GM21619 (cell line): Measurements from ENCODE around the gene MED22.
A peak's percentile ranks its signal among the peaks of the same experiment; 100 is the strongest.
"Not testable (repeated sequence)": the region's sequence is repeated elsewhere in the genome, so short reads cannot be mapped to it uniquely, and the experiment has no call there.

Source experiments
- ATAC-seq: cut with Tn5 transposase; IDR thresholded peaks from one replicate; pipeline ENCODE4 v1.9.1; 2021; ENCODE audit not compliant: unreplicated experiment

MED22 gene

DNA sequence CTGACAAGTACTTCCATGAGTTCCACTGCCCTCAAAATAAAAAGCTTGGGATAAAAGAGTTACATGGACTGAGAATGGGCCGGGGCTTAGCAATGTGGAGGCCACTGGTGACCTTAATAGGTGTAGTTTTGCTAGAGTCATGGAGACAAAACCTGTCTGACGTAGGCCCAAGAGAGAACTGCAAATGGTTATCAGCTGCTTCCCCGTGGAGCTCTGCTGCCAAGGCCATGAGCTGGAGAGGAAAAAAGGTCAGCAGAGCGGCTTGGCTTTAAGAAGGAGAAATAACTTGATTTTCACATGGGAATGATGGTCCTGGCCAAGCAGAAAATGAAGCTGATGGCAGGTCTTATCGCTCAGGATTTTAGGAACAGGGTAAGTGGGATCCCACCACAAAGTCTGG lies 8.3 kb downstream of the MED22 start:
- ATAC-seq = no peak

DNA sequence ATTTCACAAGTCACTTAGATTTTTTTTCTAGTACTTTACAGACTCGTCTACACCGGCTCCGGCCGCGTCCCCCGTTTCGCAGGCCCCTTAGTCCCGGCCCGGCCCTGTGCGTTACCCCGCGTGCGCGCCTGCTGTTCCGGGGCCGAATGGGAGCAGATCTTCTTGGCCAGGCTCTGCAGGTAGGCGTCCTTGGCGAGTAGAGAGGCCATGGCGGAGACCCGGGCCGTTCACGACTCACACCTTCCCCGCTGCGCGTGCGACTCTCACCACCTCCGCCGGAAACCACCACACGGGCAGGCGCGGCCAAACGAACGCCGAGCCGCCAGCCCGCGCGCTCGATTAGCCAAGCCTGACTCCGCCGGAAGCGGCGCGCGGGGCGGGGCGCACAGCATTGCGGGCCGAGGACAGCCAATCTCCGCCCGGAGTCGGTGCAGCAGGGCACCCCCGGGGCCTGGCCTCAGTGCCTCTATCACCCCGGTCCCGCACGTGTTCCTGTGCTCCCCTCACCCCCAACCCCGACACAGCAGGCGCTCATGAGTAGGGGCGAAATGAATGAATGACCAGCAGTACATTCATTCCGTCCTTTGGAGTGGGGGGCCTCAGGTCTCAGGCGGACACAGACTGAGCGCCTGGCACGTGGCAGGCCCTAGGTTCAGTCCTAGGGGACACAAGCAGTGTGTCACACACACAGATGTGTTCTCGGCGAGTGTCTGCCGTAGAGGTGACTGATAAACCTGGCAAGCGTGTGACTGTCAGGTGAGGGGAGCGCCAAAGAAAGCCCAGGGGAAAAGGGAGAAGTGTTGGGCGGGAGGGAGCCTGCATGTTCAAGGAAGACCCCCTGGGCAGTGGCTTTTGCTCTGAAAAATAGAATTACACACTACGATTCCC lies 11.8 kb downstream of the MED22 start, which contains the start of gene SURF6:
Gene SURF6, minus strand, starts transcription at position 265 of the 888 bp plus-strand sequence. Its CDS starts 56 bp downstream, at position 209.
- peak; percentile 77 for ATAC-seq

GRCh38 chr9:133334888-133335287 lies 13.0 kb downstream of the MED22 start:
- ATAC-seq = not testable (repeated sequence)

GRCh38 chr9:133334161-133334560 lies 13.8 kb downstream of the MED22 start:
- ATAC-seq = no peak

DNA sequence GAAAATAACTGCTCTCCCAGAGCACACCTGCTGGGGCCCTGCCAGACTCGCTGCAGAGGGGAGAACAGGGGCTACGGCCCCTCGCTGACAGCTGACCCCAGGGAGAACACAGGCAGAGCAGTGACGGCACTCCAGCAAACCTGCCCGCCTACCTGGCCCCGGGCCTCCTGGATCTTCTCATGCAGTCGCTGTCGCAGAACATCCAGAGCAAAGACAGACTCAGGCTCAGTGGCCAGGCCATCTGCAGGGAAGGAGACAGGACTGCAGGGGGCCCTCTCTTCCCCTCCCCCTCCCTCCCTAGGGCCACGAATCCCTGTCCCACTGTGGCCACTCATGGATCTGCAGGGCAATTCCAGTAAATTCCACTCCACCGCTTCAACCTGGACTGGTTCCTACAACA lies 14.4 kb downstream of the MED22 start:
- no peak for ATAC-seq

DNA sequence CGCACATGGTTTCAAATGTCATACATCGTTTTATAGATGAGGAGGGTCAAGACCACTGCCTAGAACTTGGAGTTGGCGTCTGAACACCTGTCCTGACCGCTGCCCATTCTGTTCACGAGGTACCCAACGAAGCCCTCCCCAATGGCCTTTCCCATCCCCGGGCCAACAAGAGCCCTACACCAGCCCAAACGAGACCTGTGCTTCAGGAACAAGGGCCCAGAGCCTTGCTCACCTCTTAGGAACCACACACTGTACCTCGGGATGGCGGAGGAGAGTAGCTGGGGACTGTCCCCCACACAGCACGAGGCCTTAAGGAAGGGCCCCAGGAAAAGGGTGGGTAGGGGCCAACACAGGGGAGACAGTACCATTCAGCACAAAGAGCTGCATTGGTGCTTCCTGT lies 14.9 kb downstream of the MED22 start:
- no peak for ATAC-seq

DNA sequence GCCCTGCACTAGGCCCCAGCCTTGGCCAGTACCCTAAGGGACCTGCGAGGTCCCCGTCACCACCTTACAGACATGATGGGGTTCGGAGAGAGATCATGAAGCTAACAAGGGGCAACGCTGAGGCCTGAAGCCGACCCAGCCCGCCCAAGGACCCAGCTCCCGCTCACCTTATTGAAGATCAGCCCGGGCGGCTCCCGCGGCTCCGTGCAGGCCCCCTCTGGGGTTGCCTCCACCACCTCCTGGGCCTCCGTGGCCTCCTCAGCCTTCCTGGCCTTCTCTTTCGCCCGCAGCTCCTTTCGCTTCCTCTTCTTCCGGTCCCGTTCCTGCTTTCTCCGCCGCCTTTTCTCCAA lies 15.6 kb downstream of the MED22 start:
- no peak for ATAC-seq

DNA sequence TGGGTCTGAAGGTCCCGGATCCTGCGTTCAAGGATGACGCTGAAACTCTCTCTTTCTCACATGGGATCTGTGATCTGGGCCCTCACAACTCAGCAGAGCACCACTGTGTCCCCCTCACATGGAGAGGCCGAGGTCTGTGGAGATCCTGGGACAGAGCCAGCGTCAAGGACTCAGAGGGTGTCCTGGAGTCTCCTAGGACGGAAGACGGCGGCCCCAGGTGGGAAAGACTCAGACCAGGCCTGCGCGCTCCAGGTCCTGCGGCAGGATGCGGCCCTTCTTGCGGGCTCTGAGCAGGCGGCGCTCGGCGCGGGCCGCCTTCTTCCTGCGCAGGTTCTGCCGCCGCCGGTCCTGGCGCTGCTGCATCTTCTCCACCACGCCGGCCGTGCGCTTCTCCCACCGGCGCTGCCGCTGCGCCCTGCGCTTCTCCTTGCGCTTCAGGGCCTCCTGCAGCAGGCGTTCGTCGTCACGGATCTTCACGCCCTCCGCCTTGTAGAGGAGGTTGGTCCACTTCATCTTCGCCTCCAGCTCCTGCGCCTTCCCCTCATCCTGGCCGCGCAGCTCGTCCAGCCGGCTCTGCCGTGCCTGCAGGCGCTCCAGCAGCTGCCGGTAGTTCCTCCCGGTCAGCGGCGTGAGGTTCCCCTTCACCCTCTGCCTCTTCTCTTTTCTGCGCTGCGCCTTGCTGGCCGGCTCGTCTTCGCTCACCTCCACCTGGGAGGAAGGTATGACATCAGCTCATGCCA lies 16.1 kb downstream of the MED22 start:
- no peak for ATAC-seq

GRCh38 chr9:133331221-133331620 lies 16.7 kb downstream of the MED22 start:
- ATAC-seq = no peak

GRCh38 chr9:133329306-133330156 lies 18.4 kb downstream of the MED22 start:
- not testable (repeated sequence) for ATAC-seq

DNA sequence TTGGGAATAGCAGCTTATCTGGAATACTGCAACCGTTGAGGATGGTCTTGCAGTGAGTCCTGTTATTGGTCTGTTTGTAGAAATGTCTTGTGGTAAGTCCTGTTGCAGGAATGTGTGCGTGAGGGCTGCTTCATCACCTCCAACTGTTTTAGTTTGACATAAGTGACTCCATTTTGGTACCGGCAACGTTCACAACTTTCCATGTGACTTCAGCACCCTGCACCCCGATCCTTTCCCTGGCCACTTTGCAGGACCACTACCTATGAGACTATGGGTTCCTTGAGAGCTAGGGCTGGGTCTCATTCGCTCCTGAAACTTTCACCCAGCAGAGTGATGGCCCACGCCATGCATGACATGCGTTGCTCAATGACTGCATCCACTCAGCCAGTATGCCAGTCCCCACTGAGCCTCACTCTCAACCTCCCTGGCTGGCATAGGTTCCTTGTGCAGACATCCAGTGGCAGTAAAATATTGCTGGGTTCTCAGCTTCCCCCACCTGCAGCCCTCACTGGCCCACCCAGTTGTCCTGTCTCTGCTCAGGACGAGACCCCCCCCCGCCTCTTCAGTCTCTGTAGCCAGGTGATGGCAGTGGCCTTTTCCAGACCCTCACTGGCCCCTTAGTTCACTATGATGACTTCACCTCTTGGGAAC lies 20.0 kb downstream of the MED22 start:
- ATAC-seq = no peak

DNA sequence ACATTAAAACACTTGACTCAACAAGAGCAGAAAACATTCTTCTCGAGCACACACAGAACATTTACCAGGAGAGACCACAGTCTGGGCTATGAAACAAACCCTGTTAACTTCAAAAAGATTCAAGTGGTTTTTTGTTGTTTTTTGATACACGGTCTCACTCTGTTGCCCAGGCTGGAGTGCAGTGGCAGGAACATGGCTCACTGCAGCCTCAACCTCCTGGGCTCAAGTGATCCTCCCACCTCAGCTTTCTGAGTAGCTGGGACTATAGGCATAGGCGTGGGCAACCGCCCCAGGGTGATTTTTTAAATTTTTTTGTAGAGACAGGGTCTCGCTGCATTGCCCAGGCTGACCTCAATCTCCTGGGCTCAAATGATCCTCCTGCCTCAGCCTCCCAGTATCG lies 20.9 kb downstream of the MED22 start:
- ATAC-seq = not testable (repeated sequence)

DNA sequence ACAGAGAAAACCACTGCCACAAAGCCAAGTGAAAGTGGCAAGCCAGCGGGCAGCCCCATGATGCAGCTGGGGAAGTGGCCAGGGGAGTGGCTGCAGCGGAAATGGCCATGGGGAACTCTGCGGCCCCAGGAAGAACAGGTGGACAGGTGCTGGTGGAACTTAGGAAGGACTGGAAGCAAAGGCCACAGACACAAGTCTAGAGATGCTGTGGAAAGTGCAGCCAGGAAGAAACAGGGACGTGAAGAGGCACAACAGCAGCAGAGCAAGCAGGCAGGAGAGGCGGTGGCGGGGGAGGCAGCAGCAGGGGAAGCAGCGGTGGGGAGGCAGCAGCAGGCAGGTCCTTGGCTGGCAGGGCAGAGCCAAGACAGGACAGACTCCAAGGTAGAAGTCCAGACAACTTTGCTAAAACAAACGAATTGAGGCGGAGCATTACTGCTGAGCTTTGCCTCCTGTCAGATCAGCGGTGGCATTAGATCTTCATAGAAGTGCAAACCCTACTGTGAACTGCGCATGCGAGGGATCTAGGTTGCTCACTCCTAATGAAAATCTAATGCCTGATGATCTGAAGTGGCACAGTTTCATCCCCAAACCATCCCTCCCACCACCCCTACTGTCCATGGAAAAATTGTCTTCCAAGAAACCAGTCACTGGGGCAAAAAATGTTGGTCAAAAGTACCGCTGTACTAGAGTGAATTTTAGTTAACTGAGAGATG lies 23.8 kb downstream of the MED22 start:
- ATAC-seq = no peak

DNA sequence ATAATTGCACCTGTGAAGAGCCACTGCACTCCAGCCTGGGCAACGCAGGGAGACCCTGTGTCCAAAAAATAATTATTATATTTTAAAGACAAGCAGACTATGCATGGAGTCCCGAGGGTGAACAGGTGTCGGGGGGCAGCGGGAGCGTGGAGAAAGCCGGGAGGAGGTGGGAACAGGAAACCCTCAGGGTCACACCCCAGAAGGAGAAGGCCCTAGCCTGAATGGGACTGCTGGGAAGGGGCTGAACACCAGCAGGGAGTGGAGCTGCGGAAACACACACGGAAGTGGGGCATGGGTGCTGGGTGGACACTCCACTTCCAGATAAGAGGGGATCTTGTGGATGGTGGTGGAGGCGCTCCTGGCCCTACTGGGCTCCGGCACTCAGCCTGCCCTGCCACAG lies 24.7 kb downstream of the MED22 start:
- ATAC-seq = no peak

- ATAC-seq = no peak
Measured at GRCh38 chr9:133322701-133323100, 25.2 kb downstream of the MED22 start.

- no peak for ATAC-seq
Measured at GRCh38 chr9:133321411-133321935, 26.5 kb downstream of the MED22 start.

DNA sequence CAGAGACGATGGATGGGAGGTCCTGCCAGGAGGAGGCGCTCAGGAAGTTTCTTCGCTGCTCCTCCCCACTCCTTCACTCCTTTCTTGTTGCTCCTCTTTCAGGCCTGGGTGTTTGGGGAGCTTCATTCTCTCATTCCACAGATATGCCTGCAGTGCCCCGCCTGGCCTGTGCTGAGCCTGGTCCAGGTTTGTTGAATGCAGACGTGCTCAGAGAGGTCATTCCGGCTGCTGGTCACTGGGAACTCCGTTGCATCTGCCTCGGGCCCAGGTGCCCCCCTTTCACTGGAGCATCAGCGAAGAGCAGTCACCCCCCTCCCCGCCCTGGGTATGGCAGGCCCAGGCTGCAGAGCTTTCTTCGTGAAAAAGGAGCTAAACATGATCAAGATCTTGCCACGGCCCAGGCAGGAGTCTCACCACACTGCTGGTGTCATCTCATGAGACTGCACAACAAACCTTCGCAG lies 27.5 kb downstream of the MED22 start:
- ATAC-seq = no peak

- ATAC-seq = not testable (repeated sequence)
Measured at GRCh38 chr9:133317551-133317950, 30.4 kb downstream of the MED22 start.

DNA sequence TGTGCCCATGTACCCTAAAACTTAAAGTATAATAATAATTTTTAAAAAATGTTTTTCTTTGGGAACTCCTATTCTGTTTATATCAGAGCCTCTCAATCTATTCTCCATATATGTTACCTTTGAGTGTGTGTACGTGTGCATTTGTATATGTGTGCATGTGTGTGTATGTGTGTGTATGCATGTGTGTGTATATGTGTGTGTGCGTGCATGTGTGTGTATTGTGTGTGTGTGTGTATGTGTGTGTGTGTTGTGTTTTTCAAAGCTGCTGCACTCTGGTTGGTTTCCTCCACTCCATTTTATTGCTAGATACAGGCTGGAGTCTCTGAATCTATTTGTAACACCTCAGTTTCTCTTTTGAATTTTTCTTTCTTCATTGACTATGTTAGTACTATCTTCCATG lies 31.9 kb downstream of the MED22 start:
- ATAC-seq = no peak

DNA sequence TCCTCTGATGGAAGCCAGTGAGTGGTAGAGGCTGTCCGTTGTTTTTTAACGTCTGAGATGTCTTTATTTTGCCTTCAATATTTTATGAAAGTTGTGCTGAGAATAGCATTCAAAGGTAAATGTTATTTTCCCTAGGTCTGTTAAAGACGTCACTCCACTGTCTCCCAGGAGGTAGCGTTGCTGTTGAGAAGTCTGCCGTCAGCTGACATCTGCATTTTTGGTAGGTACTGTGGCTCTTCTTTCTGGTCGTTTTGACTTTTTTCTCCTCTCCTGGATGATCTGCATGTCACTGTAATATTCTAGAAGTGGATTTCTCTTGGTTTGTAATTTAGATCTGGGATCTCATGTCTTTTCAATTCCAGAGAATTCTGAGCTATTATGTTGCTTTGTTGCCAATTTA lies 38.3 kb downstream of the MED22 start:
- no peak for ATAC-seq
